ENCODE measurements around the gene LUC7L3.

The LUC7L3 gene

GRCh38 chr17:50675190-50675589, 44.2 kb upstream of the LUC7L3 start:
- TF ChIP-seq SPI1 (IDR thresholded peaks at IDR 0.05; ENCODE audit: borderline replicate concordance, low read depth) (no peak), GABPA (IDR thresholded peaks at IDR 0.05; ENCODE audit: low read depth) (no peak), POLR2AphosphoS5 (IDR thresholded peaks at IDR 0.05; ENCODE audit: low read depth) (no peak)
- no peak overlapping the region for H3K27ac ChIP-seq (replicated peaks)
- peaks cover 4% of the 10 kb centered on the region for H3K27me3 ChIP-seq (ENCODE audit: insufficient read depth, poor library complexity, severe bottlenecking)
- no peak overlapping the region for H3K4me3 ChIP-seq (replicated peaks; ENCODE audit: insufficient read depth, low read length)
- no peak for DNase-seq (ENCODE audit: low read depth in 1 of 2, low spot score in 1 of 2)

GRCh38 chr17:50675627-50676026, 43.8 kb upstream of the LUC7L3 start:
- TF ChIP-seq CTCF (IDR thresholded peaks at IDR 0.05; ENCODE audit: insufficient read depth, low read length) = no peak
- no peak for TF ChIP-seq POLR2AphosphoS5 (IDR thresholded peaks at IDR 0.05; ENCODE audit: low read depth)
- TF ChIP-seq GABPA (IDR thresholded peaks at IDR 0.05; ENCODE audit: low read depth) = no peak
- TF ChIP-seq REST (IDR thresholded peaks at IDR 0.05; ENCODE audit: insufficient replicate concordance, low read depth) = no peak
- no peak for TF ChIP-seq SPI1 (IDR thresholded peaks at IDR 0.05; ENCODE audit: borderline replicate concordance, low read depth)
- Histone ChIP-seq H3K27ac (replicated peaks) (no peak overlapping the region), H3K27me3 (ENCODE audit: insufficient read depth, poor library complexity, severe bottlenecking) (peaks cover 7% of the 10 kb centered on the region), H3K4me3 (replicated peaks; ENCODE audit: insufficient read depth, low read length) (no peak overlapping the region)
- DNase-seq (ENCODE audit: low read depth in 1 of 2, low spot score in 1 of 2) = no peak

- no peak for TF ChIP-seq SPI1 (IDR thresholded peaks at IDR 0.05; ENCODE audit: borderline replicate concordance, low read depth)
- TF ChIP-seq POLR2AphosphoS5 (IDR thresholded peaks at IDR 0.05; ENCODE audit: low read depth) = no peak
- TF ChIP-seq CTCF (IDR thresholded peaks at IDR 0.05; ENCODE audit: insufficient read depth, low read length) = no peak
- no peak for TF ChIP-seq REST (IDR thresholded peaks at IDR 0.05; ENCODE audit: insufficient replicate concordance, low read depth)
- TF ChIP-seq GABPA (IDR thresholded peaks at IDR 0.05; ENCODE audit: low read depth) = no peak
These were observed 43.1 kb upstream of the LUC7L3 start for GRCh38 chr17:50676065-50676975.

GRCh38 chr17:50677851-50678375, 41.5 kb upstream of the LUC7L3 start:
- peaks cover 8% of the 10 kb centered on the region for H3K27me3 ChIP-seq (ENCODE audit: insufficient read depth, poor library complexity, severe bottlenecking)
- no peak for DNase-seq (ENCODE audit: low read depth in 1 of 2, low spot score in 1 of 2)
- no peak overlapping the region for H3K27ac ChIP-seq (replicated peaks)
- TF ChIP-seq POLR2AphosphoS5 (IDR thresholded peaks at IDR 0.05; ENCODE audit: low read depth) (no peak), SPI1 (IDR thresholded peaks at IDR 0.05; ENCODE audit: borderline replicate concordance, low read depth) (no peak), REST (IDR thresholded peaks at IDR 0.05; ENCODE audit: insufficient replicate concordance, low read depth) (no peak), GABPA (IDR thresholded peaks at IDR 0.05; ENCODE audit: low read depth) (no peak), CTCF (IDR thresholded peaks at IDR 0.05; ENCODE audit: insufficient read depth, low read length) (no peak)
- no peak overlapping the region for H3K4me3 ChIP-seq (replicated peaks; ENCODE audit: insufficient read depth, low read length)

More at GRCh38 chr17:50676065-50676975, 43.1 kb upstream of the LUC7L3 start:
- Histone ChIP-seq H3K27ac (replicated peaks) (no peak overlapping the region), H3K4me3 (replicated peaks; ENCODE audit: insufficient read depth, low read length) (no peak overlapping the region), H3K27me3 (ENCODE audit: insufficient read depth, poor library complexity, severe bottlenecking) (peaks cover 8% of the 10 kb centered on the region)
- DNase-seq (ENCODE audit: low read depth in 1 of 2, low spot score in 1 of 2) = no peak
